ENCODE measurements around the gene RNF31.
A peak's percentile ranks its signal among the peaks of the same experiment; 100 is the strongest.

RNF31 gene

DNA sequence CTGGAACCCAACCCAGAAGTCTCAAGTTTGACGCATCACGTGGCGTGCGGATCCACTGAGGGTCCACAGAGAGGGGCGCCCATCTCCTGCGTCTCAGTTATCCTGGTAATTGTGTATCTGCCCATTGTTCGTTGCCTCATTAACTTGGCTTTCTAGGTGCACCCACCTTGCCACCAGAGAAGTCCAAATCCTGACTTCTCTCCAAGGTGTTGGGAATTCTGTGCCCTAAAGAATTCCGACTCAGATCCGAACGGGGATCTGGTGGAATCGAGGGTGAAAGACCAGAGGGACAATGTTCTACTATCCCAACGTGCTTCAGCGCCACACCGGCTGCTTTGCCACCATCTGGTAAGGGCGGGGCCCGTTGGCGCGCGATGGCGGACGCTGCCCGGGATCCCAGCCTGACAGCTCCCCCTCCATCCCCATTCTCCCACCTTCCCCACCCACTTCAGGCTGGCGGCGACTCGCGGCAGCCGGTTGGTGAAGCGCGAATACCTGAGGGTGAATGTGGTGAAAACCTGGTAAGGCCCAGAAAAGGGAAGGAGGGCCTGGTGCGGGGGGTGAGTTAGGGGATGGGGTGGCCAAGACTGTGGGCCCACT is 25.1 kb downstream of the RNF31 start:
- no peak for TF ChIP-seq GATA3 (IDR thresholded peaks at IDR 0.05; ENCODE audit: low read depth, low read length)
- TF ChIP-seq GATA2 (IDR thresholded peaks at IDR 0.05; ENCODE audit: low read depth, low read length): no peak

DNA sequence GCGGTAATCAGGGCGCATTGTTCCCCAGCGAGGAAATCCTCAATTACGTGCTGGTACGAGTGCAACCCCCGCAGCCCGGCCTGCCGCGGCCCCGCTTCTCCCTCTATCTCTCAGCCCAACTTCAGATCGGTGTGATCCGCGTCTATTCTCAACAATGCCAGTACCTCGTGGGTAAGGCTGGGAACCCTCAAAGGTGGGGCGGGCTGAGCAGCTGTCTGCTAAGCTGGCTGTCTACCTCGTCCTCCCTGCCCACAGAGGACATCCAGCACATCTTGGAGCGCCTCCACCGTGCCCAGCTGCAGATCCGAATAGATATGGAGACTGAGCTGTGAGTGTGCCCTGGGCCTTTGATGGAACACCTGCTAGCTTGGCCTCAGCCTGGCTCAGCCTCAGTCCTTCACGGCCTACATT is 25.6 kb downstream of the RNF31 start:
- TF ChIP-seq GATA3 (IDR thresholded peaks at IDR 0.05; ENCODE audit: low read depth, low read length) (no peak), GATA2 (IDR thresholded peaks at IDR 0.05; ENCODE audit: low read depth, low read length) (peak; percentile 50)

GRCh38 chr14:24176599-24176998 is 29.3 kb downstream of the RNF31 start:
- TF ChIP-seq GATA2 (IDR thresholded peaks at IDR 0.05; ENCODE audit: low read depth, low read length) (no peak), GATA3 (IDR thresholded peaks at IDR 0.05; ENCODE audit: low read depth, low read length) (no peak)

DNA sequence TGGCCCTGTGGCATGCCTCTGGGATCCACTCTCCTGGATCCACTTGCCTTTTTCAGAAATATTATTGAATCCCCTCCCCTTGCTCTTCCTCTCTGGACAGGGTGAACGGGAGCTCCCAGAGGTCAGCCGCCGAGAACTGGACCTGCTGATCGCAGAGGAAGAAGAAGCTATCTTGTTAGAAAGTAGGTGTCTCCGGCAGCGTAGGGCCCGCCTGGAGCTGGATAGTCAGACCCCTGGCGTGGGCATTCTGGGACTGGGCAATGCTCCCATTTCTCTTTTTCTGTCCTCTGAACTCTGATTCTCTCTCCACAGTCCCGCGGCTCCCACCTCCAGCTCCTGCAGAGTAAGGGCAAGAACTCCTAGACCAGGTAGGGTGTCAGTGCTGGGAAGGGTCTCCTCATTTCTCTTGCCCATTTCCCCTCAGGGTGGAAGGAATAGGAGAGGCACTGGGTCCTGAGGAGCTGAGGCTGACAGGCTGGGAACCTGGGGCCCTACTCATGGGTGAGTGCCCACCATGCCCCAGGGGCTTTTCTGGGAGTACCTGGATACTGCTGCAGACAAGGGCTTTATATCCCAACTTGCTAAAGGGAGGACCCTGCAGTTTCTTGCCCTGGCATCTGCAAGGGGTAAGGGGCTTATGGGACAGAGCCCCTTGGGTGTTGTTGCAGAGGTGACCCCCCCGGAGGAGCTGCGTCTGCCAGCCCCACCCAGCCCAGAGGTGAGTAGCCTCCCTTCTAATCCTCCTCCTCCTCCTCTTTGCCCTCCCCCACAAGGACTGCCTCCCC is 29.9 kb downstream of the RNF31 start:
- TF ChIP-seq GATA3 (IDR thresholded peaks at IDR 0.05; ENCODE audit: low read depth, low read length) (no peak), GATA2 (IDR thresholded peaks at IDR 0.05; ENCODE audit: low read depth, low read length) (no peak)

DNA sequence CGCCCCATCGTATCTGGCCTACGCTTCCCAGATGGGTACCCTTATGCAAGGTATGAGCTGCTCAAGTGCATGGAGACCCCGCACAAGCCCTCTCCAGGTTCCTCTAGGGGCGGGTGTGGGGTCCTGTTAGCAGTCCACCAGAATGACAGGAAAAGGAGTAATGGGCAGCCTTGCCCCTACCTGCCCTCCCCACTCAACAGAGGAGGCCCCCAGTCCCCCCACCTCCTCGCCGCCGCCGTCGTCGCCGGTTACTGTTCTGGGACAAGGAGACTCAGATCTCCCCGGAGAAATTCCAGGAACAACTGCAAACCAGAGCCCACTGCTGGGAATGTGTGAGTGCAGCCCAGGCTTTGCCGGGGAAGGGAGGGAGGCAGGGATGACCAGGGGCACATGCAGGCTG is 30.6 kb downstream of the RNF31 start:
- TF ChIP-seq GATA3 (IDR thresholded peaks at IDR 0.05; ENCODE audit: low read depth, low read length) (no peak), GATA2 (IDR thresholded peaks at IDR 0.05; ENCODE audit: low read depth, low read length) (no peak)

DNA sequence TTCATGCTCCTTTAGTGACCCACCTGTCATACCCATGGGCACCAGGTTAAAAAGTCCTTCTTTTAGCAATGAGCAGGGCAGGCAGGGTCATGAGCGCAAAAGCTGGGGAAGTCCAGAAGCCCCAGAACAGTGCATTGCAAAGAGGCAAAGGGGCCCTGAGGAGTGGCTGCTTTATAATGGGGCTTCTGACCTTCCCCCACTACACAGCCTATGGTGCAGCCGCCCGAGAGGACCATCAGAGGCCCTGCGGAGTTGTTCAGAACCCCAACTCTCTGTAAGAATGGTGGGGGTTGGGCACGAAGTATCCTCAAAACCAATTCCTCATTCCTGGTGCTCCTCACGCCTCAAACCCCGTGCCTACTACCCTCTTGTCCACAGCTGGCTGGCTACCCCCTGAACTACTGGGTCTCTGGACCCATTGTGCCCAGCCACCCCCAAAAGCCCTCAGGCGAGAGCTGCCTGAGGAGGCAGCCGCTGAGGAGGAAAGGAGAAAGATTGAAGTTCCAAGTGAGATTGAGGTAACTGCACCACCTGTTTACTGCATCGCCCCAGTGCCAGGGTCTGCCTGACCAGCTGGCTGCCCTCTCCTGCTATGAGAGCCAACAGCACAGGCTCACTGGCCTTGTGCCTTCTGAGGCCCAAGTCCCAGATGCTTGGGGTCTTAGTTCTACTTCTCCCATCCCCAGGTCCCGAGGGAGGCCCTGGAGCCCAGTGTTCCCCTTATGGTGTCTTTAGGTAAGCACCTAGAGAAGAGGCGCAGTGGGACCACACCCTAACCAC is 31.3 kb downstream of the RNF31 start:
- no peak for TF ChIP-seq GATA3 (IDR thresholded peaks at IDR 0.05; ENCODE audit: low read depth, low read length)
- no peak for TF ChIP-seq GATA2 (IDR thresholded peaks at IDR 0.05; ENCODE audit: low read depth, low read length)

DNA sequence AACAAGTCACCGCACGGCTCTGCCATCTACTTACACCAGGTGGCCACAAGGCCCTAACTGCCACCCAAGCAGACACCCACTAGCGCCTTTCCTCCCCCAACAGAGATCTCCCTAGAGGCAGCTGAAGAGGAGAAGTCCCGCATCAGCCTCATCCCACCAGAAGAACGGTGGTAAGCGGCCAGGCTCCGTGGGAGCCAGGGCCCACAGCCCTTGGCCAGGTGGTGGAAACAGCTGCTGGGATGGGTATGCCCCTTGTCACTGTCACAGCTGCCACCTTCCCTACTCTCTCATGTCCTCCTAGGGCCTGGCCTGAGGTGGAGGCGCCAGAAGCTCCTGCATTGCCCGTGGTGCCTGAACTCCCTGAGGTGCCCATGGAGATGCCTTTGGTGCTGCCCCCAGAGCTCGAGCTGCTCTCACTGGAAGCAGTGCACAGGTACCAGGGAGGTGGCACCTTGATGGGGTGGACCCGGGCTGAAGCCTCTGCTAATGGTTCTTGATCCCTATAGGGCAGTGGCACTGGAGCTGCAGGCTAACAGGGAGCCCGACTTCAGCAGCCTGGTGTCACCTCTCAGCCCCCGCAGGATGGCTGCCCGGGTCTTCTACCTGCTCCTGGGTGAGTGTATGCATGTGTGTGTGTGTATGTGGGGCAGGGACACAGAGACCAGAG is 32.1 kb downstream of the RNF31 start:
- TF ChIP-seq GATA2 (IDR thresholded peaks at IDR 0.05; ENCODE audit: low read depth, low read length): no peak
- no peak for TF ChIP-seq GATA3 (IDR thresholded peaks at IDR 0.05; ENCODE audit: low read depth, low read length)

DNA sequence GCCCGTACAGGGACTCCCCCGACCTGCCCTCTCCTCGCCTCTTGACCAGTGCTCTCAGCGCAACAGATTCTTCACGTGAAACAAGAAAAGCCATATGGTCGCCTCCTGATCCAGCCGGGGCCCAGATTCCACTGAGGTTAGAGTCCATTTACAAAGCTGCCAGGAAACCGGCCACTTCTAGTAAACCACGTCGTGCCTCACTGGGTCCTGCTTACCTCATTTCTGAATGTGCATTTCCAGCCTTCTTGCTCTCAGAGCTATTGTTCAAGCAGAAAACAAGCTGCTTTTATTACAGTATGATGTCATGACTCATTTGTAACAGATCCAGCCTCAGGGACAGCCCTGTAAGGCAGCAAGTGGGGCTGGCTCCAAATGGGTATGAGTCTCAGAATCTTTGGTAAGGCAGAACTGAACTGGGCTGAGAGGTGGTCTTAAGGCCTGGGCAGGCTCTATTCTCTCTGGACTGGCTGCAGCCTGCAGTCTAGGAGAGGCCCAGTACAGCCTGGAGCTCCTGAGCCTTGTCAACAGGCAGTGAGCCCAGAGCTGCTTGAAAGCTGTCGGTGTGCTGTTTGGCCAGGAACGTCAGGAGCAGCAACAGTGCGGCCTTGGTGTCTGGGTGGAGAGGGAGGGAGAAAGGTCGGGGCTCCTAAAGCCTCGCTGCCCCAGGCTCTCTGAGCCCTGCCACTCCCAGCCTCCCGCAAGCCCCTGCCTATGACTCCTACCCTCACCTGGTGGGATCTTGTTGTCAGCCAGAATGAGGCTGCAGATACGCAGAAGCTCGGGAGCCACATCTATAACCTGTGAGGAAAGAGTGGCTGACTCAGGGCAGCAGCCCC is 32.9 kb downstream of the RNF31 start:
- no peak for TF ChIP-seq GATA3 (IDR thresholded peaks at IDR 0.05; ENCODE audit: low read depth, low read length)

- TF ChIP-seq GATA2 (IDR thresholded peaks at IDR 0.05; ENCODE audit: low read depth, low read length) (no peak), GATA3 (IDR thresholded peaks at IDR 0.05; ENCODE audit: low read depth, low read length) (no peak)
Measured at GRCh38 chr14:24181371-24182077, 34.2 kb downstream of the RNF31 start.

DNA sequence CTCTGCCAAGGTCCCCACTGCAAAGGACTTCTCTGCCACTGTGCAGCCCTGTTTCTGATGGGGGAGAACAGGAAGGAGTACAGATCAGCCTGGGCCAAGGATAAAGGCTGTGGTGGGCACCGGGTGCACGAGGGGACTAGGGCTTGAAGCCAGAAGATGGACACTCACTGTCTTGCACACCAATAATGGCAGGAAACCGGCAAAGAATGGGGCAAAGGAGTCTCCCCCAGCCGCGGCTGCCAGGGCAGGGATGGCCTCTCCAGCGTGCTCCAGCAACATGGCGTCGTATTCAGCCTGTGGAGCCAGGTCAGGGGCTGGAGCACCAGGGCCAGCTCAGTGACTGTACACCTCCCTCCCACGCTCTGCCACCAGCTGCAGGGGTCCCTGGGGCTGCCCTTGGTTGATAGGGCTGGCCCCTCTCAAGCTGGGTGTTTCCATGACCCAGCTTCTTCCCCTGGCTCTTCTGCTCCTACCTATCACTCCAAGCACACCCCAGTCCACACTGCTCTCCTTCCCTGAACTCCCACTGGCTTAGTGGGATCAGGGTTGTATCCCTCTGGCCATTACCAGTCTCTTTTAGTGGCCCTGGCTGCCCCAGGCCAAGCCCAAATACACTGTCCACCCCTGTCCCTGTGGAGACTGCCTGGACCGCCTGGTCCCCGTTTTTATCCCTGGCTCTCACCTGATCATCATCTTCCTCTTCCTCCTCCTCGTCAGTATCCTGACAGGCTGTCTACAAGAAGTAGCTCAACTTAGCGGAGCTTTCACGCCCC is 35.0 kb downstream of the RNF31 start:
- TF ChIP-seq GATA3 (IDR thresholded peaks at IDR 0.05; ENCODE audit: low read depth, low read length): no peak
- no peak for TF ChIP-seq GATA2 (IDR thresholded peaks at IDR 0.05; ENCODE audit: low read depth, low read length)

DNA sequence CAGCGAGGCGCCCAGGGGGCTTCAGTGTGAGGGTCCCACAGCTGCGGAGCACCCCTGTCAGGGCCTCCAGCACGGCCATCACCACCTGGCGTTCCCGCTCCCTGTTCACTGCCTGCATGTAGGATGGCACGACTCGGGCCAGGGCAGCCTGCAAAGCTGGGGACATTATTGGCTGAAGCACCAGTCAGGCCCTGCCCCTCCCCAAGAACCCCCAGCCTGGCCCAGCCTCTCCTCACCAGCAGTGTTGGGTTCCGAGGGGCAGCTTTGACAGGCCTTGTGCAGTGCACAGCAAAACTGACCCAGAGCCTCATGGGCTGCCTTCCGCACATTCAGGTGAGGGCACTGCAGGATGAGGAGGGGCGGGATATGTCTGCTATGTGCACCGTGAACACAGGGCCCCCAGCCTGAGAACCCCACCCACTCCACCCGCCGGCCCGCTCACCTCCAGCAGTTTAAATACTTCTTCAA is 35.8 kb downstream of the RNF31 start:
- TF ChIP-seq GATA3 (IDR thresholded peaks at IDR 0.05; ENCODE audit: low read depth, low read length): no peak
- TF ChIP-seq GATA2 (IDR thresholded peaks at IDR 0.05; ENCODE audit: low read depth, low read length): no peak

All from SH-SY5Y (cell line).